GM06990 (cell line): ENCODE results near the gene CAMTA1.

ENCODE experiments used
- DNase-seq: peaks from one replicate; pipeline ENCODE4 v3.0.0-alpha.2; 2011; ENCODE audit not compliant: insufficient read length; ENCODE audit errors: extremely low read depth
- H3K27me3 ChIP-seq: replicated peaks from 2 replicates; pipeline ENCODE4 v1.6.0; 2011; ENCODE audit warnings: low read length; ENCODE audit not compliant: control insufficient read depth, insufficient read depth
- H3K36me3 ChIP-seq: 2 replicates; pipeline ENCODE4 v1.5.1; 2011; ENCODE audit warnings: low read length; ENCODE audit not compliant: control insufficient read depth, insufficient read depth
- H3K4me3 ChIP-seq: replicated peaks from 2 replicates; pipeline ENCODE4 v1.5.1; 2011; ENCODE audit warnings: low read depth, mild to moderate bottlenecking, control low read depth, low read length
- CTCF ChIP-seq: IDR thresholded peaks from 2 replicates; pipeline ENCODE4 v1.5.1; 2011; ENCODE audit warnings: low read length, control low read depth, mild to moderate bottlenecking, inconsistent platforms; ENCODE audit not compliant: insufficient read depth, poor library complexity, severe bottlenecking

The CAMTA1 gene

GRCh38 chr1:7529917-7530316 lies 744.7 kb downstream of the CAMTA1 start:
- no peaks in the 10 kb centered on the region; the same call in 1 of the 2 replicates for H3K27me3 ChIP-seq
- H3K4me3 ChIP-seq, result no peak overlapping the region
- TF ChIP-seq CTCF, result no peak
- H3K36me3 ChIP-seq, result no peaks in the 10 kb centered on the region
- DNase-seq, result no peak

GRCh38 chr1:7531562-7532340 lies 746.5 kb downstream of the CAMTA1 start:
- no peak for DNase-seq
- Histone ChIP-seq H3K4me3 (no peak overlapping the region), H3K27me3 (no peaks in the 10 kb centered on the region; the same call in 1 of the 2 replicates), H3K36me3 (no peaks in the 10 kb centered on the region)
- no peak for TF ChIP-seq CTCF

GRCh38 chr1:7533006-7533405 lies 747.8 kb downstream of the CAMTA1 start:
- no peak overlapping the region for H3K4me3 ChIP-seq
- no peak for DNase-seq
- no peak for TF ChIP-seq CTCF
- H3K36me3 ChIP-seq, result no peaks in the 10 kb centered on the region
- H3K27me3 ChIP-seq, result no peaks in the 10 kb centered on the region; the same call in 1 of the 2 replicates

- H3K27me3 ChIP-seq, result no peaks in the 10 kb centered on the region; the same call in 1 of the 2 replicates
- no peak for DNase-seq
- no peaks in the 10 kb centered on the region for H3K36me3 ChIP-seq
Measured at GRCh38 chr1:7534061-7534825, 749.0 kb downstream of the CAMTA1 start.

GRCh38 chr1:7535016-7535415 lies 749.8 kb downstream of the CAMTA1 start:
- Histone ChIP-seq H3K4me3 (no peak overlapping the region), H3K36me3 (no peaks in the 10 kb centered on the region), H3K27me3 (no peaks in the 10 kb centered on the region)
- TF ChIP-seq CTCF, result no peak
- DNase-seq, result no peak

More at GRCh38 chr1:7534061-7534825, 749.0 kb downstream of the CAMTA1 start:
- no peak overlapping the region for H3K4me3 ChIP-seq
- no peak for TF ChIP-seq CTCF
